Nephron progenitor cell (in vitro differentiated cells): ENCODE results near the gene FAM174C.

Experiments
- DNase-seq: peaks from one replicate; pipeline ENCODE4 v3.0.0; 2021
- H3K27ac Mint-ChIP-seq: 2 replicates; pipeline ENCODE4 v1.8.0; 2021; ENCODE audit warnings: mild to moderate bottlenecking, moderate library complexity, mixed read lengths
- H3K27me3 Mint-ChIP-seq: 2 replicates; pipeline ENCODE4 v1.8.0; 2021; ENCODE audit warnings: mild to moderate bottlenecking, low read depth, mixed read lengths; ENCODE audit not compliant: poor library complexity
- H3K36me3 Mint-ChIP-seq: 2 replicates; pipeline ENCODE4 v1.8.0; 2021; ENCODE audit warnings: low read depth, mixed read lengths
- H3K4me1 Mint-ChIP-seq: 2 replicates; pipeline ENCODE4 v1.8.0; 2021; ENCODE audit warnings: mixed read lengths
- H3K4me3 Mint-ChIP-seq: 2 replicates; pipeline ENCODE4 v1.8.0; 2021; ENCODE audit warnings: mild to moderate bottlenecking, moderate library complexity, mixed read lengths
- H3K9me3 Mint-ChIP-seq: 2 replicates; pipeline ENCODE4 v1.8.0; 2021; ENCODE audit warnings: mild to moderate bottlenecking, moderate library complexity, mixed read lengths
- CTCF ChIP-seq: fragments of 200-600 bp; sonication (generic); IDR thresholded peaks from 2 replicates; pipeline ENCODE4 v1.5.0; 2021; ENCODE audit warnings: antibody characterized with exemption

Gene FAM174C

DNA sequence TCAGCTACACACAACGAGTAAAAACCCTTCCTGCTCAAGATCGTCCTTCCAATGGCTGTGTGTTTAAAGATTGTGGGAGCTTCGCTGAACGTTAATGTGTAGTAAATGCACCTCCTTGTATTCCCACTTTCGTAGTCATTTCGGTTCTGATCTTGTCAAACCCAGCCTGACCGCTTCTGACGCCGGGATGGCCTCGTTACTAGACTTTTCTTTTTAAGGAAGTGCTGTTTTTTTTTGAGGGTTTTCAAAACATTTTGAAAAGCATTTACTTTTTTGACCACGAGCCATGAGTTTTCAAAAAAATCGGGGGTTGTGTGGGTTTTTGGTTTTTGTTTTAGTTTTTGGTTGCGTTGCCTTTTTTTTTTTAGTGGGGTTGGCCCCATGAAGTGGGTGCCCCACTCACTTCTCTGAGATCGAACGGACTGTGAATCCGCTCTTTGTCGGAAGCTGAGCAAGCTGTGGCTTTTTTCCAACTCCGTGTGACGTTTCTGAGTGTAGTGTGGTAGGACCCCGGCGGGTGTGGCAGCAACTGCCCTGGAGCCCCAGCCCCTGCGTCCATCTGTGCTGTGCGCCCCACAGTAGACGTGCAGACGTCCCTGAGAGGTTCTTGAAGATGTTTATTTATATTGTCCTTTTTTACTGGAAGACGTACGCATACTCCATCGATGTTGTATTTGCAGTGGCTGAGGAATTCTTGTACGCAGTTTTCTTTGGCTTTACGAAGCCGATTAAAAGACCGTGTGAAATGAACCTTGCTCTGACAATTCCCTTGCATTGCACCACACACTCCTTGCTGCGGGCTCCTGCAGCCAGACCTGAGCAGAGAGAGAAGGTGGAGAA is 2.7 kb upstream of the FAM174C start:
- Mint-ChIP-seq H3K4me3 (peak overlapping the region; percentile 61), H3K9me3 (no peaks in the 10 kb centered on the region), H3K36me3 (peaks cover 38% of the 10 kb centered on the region), H3K27ac (peak overlapping the region; percentile 81), H3K4me1 (peaks cover 68% of the 10 kb centered on the region), H3K27me3 (peaks cover 6% of the 10 kb centered on the region)
- TF ChIP-seq CTCF, result no peak
- no peak for DNase-seq

- TF ChIP-seq CTCF, result no peak
- Mint-ChIP-seq H3K9me3 (no peaks in the 10 kb centered on the region), H3K4me1 (peaks cover 60% of the 10 kb centered on the region), H3K27me3 (peaks cover 6% of the 10 kb centered on the region), H3K4me3 (peak overlapping the region; percentile 61), H3K36me3 (peaks cover 38% of the 10 kb centered on the region), H3K27ac (peak overlapping the region; percentile 95)
- DNase-seq, result no peak
These were observed 1.9 kb upstream of the FAM174C start for GRCh38 chr19:1273263-1274041.

DNA sequence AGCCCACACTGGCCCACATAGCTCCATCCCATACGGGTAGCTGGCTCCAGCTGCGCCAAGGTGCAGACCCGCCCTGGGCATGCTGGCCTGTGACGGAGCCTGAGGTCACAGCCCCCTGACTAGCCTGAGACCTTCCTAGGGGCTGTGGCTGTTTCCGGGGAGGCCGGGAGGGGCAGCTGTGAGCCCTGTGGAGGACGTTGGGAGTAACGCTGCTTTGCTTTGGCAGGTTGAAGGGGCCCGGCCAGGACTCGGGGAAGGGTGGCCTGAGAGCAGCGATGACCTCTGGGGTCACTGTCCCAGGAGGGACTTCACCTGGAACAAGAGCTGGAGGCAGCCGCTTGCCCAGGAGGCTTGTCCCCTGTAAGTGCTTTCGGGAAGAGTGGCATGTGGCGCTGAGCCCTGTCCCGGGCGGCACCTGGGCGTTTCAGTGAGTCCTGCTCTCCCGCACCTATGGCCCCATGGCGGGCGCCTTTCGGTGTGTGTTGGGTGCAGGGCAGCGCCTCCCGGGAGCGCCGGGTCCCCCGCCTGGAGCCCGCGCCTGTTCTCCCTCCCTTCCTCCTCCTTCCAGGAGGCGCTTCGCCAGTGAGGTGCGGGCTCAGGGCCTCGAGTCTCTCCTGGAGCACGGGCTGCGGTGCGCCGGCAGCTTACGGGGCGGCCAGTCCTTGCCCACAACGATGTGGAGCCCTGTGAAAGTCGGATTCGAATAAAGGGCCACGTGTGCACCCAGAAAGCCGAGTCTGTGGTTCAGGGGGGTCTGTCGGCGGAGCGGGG is 1.1 kb upstream of the FAM174C start:
- Mint-ChIP-seq H3K27ac (peak overlapping the region; percentile 95), H3K4me3 (peak overlapping the region; percentile 72), H3K36me3 (peaks cover 38% of the 10 kb centered on the region), H3K4me1 (peaks cover 54% of the 10 kb centered on the region), H3K9me3 (no peaks in the 10 kb centered on the region), H3K27me3 (peaks cover 3% of the 10 kb centered on the region)
- DNase-seq, result no peak
- TF ChIP-seq CTCF, result no peak

- H3K36me3 Mint-ChIP-seq, result peaks cover 38% of the 10 kb centered on the region
- H3K4me3 Mint-ChIP-seq, result peak overlapping the region; percentile 72
- peaks cover 3% of the 10 kb centered on the region for H3K27me3 Mint-ChIP-seq
- no peak for DNase-seq
- peak overlapping the region; percentile 94 for H3K27ac Mint-ChIP-seq
- TF ChIP-seq CTCF, result no peak
- H3K9me3 Mint-ChIP-seq, result no peaks in the 10 kb centered on the region
- peaks cover 56% of the 10 kb centered on the region for H3K4me1 Mint-ChIP-seq
These were observed 474 bp upstream of the FAM174C start for GRCh38 chr19:1274852-1275259.

- Mint-ChIP-seq H3K27ac (peak overlapping the region; percentile 99), H3K4me1 (peaks cover 52% of the 10 kb centered on the region), H3K36me3 (peaks cover 25% of the 10 kb centered on the region)
These were observed 772 bp downstream of the FAM174C start for GRCh38 chr19:1275976-1276627.

More at GRCh38 chr19:1275976-1276627, 772 bp downstream of the FAM174C start:
- H3K27me3 Mint-ChIP-seq, result peaks cover 3% of the 10 kb centered on the region
- no peaks in the 10 kb centered on the region for H3K9me3 Mint-ChIP-seq
- no peak for TF ChIP-seq CTCF
- no peak for DNase-seq
- H3K4me3 Mint-ChIP-seq, result peak overlapping the region; percentile 85
